Measurements from ENCODE around the gene SPTB.

DNA sequence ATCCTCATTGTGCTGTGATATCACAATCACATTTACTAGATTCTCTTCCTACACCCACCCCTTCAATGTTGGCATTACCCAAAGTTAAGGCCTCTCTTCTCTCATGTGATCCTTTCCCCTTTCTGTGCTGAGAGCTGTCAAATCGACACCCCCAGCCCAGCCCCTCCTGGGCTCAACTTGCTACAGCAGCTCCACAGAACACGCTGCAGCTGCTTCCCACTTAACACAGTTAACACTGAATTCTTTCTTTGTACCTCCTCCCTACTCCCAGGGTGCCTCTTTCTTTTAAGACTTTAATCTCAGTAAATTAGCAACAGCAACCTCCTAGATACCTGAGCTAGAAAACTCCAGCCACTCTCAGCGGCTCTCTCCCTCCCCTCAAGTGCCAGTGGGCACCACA, 17.8 kb downstream of the SPTB start:
- no peak for TF ChIP-seq ZNF274 (IDR thresholded peaks at IDR 0.05; ENCODE audit: low read depth, low read length)
- no peak for TF ChIP-seq SUZ12 (IDR thresholded peaks at IDR 0.05; ENCODE audit: extremely low read depth, insufficient read depth, insufficient read length)

All from NT2/D1 (cell line).